GM15510 (cell line): Measurements from ENCODE around the gene AUTS2.

Experiments
- POLR2A ChIP-seq: IDR thresholded peaks from 3 replicates; pipeline ENCODE4 v1.6.1; 2011; ENCODE audit warnings: borderline replicate concordance; ENCODE audit not compliant: insufficient read length; ENCODE audit errors: extremely low read depth

The AUTS2 gene

DNA sequence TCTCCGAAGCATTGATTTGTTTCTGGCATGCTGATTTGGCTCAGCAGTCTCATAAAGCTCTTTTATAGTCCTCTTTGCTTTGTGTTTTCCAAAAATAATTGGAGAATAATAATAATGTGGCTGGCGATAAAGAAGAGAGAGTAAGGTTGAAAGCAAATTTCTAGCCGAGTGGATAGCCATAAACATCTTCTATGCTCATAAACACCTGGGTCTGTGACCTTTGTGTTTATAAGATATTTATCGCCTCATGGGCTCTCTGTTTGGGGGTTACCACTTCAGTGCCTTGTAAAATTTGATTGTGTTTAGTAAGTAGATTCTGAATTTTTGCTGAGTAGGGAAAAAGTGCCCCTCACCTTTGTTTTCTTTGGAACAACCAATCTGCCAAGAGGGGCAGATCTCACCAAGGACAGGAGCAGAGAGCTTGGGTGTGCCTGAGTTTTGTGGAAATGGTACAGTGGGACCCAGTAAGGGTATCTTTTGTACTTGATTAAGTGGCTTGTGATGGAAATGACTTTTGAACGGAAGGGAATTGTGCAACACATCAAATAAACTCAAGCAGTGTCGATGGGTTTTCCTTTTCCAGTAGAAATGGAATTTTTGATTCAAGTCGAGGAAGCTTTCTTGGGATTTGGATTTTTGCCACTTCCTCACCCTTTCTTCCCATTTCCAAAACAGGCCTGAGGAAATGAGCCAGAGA is 220.5 kb downstream of the AUTS2 start:
- no peak for TF ChIP-seq POLR2A

DNA sequence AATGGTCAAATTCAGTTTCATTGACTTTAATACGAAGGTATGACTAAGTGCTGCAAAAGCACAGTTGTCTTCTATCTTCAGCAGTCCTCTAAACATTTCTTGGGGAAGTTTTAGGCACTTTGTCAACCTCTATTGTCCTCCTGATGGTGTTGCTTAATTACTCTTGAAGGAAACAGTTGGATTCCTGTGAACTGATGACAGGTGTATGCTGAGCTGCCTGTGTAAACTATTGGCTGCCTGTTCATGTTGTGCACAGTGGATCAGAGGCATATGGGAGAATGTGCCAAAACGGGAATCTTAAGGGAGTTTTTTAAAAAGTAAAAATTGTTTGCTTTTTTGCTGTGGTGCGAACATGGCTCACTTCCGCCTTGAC is 221.0 kb downstream of the AUTS2 start:
- no peak for TF ChIP-seq POLR2A

- no peak for TF ChIP-seq POLR2A
Observed at GRCh38 chr7:69820479-69821192, 222.4 kb downstream of the AUTS2 start.

- no peak for TF ChIP-seq POLR2A
Observed at GRCh38 chr7:69822386-69822785, 224.1 kb downstream of the AUTS2 start.

DNA sequence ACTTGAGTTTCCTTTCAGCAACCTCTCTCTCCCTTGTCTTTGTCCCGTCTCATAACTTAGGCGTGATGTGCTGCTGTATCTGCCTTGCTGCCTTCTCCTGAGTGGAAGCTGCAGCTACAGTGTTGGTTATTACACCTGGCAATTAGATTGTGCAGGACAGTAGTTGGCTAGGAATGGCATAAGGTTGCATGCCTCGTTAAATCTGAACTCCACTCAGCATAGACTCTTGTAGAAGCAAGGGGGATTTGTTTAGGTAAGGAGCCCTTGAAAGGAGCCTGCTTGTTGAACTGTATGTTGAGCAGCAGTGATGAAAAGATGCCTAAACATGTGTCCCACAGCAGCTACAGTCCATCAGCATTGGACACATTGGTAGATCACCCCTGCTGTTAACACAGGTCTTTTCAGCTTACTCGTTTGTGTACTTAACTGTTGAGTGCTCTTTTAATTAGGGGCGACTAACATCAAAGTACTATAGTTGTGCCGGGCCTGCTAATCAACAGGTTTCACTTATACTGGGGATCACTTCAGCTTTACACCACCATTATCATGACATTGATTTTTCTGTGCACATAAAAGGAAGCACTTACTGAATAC is 225.0 kb downstream of the AUTS2 start:
- no peak for TF ChIP-seq POLR2A

DNA sequence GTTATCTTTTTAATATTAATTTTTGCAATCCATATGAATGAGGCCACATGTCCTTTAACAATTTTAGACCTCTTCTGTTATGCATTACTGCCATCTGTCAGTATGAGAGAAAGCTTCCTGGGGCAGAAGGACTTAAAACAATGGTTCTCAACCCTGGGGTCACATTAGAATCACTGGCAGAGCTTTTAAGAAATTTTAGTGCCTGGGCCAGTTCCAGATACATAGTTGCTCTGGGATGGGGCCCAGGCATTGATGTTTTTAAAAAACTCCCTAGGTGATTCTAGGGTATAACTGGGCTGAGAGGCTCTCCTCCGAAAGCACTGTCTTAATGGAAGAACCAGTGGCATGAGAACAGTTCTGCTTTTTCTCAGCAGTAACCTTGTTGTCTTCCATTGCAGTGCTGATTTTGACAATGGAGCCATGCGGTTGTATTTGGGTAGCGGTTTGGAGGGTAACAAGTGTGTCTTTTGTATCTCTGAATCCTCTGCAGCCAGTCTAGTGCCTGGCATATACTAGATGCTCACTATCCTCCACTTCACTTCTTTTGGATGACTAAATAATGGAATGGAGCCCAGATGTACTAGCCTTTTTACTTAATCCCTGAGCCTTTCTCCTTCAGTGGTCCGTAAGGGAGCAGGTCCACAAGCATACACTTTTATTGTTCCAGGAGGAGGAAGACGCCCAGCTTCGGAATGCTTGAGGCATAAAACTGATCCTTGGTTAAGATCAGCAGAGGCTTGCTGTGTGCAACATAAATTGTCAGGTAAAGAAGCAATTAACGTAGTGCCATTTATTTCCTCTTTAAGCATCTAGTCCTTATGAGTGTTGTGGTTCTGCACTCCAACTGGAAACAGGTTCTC is 227.1 kb downstream of the AUTS2 start:
- no peak for TF ChIP-seq POLR2A

GRCh38 chr7:69826283-69826682 is 228.0 kb downstream of the AUTS2 start:
- TF ChIP-seq POLR2A, result no peak

- no peak for TF ChIP-seq POLR2A
Observed at GRCh38 chr7:69827140-69827539, 228.9 kb downstream of the AUTS2 start.

GRCh38 chr7:69827558-69827957 is 229.3 kb downstream of the AUTS2 start:
- no peak for TF ChIP-seq POLR2A

GRCh38 chr7:69832356-69832755 is 234.1 kb downstream of the AUTS2 start:
- TF ChIP-seq POLR2A, result no peak

DNA sequence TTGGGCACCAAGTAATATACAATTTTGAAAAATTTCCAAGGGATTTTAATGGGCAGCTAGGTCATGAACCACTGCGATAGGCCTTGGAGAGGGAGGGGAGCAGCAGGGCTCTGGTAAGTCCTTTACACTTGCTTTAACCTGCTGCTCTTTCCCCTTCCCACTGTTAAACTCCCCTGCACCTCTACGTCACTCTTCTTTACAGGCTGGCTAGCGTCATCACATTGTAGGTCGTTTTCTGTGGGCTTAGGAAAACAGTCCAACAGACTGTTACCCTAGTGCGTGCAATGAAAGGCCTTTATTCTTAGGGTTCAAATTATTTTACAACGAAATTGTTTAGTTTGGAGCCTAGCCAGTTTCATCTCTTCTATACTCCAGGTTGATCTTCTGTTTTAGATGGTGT is 235.7 kb downstream of the AUTS2 start:
- TF ChIP-seq POLR2A, result no peak

DNA sequence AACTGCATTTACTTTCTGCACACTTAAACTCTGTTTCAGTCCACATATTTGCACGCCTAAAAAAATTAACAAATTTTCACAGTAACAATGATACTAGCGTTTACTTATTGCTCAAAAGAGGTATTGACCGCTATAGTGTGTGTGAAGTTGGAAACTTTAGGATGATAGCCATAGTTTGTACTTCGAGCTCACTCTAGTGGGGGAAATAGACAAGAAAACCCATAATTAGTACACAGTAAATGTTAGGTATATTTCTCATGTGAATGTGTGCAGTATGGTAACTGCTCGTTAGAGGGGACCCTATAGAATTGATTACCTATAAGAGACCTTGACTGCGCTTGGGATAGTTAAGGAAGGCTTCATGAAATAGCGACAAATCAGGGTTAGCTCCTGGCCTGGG is 238.4 kb downstream of the AUTS2 start:
- no peak for TF ChIP-seq POLR2A

- no peak for TF ChIP-seq POLR2A
Observed at GRCh38 chr7:69837387-69838068, 239.3 kb downstream of the AUTS2 start.

GRCh38 chr7:69839782-69840181 is 241.5 kb downstream of the AUTS2 start:
- TF ChIP-seq POLR2A, result no peak
